GM10248 (cell line): Measurements from ENCODE around the gene BCAR3.

Experiments used
- CTCF ChIA-PET: fragments of 300-600 bp; sonication (Branson Sonifier 250); formaldehyde crosslinking; extraction: SDS; loops from one replicate; lab custom pipeline; 2021; ENCODE audit warnings: antibody characterized with exemption; lab: Yijun Ruan, JAX
- POLR2A ChIA-PET: fragments of 350-650 bp; sonication (Branson Sonifier 250); formaldehyde crosslinking; extraction: SDS; loops from one replicate; lab custom pipeline; 2020; ENCODE audit warnings: antibody characterized with exemption; lab: Yijun Ruan, JAX
- DNase-seq: peaks from one replicate; pipeline ENCODE4 v3.0.0; 2012; ENCODE audit errors: extremely low spot score
- CTCF ChIP-seq: IDR thresholded peaks from 2 replicates; pipeline ENCODE4 v1.5.1; 2012; ENCODE audit warnings: mild to moderate bottlenecking, low read depth; ENCODE audit errors: extremely low read depth, missing control alignments, control extremely low read depth

The BCAR3 gene

GRCh38 chr1:93673163-93673829, 8.3 kb downstream of the BCAR3 start:
- no peak for TF ChIP-seq CTCF
- DNase-seq = no peak
- POLR2A ChIA-PET = no interaction called here
- CTCF ChIA-PET = interaction anchor here (0.6 to 2.3 kb wide), 12 partner anchors 10 to 141 kb away, joined by 3 to 7 read pairs (median 3); no protein-coding TSS in a partner anchor

GRCh38 chr1:93672477-93673162, 9.0 kb downstream of the BCAR3 start:
- DNase-seq = no peak
- ChIA-PET POLR2A (no interaction called here), CTCF (interaction anchor here (0.6 to 2.3 kb wide), 11 partner anchors 8 to 141 kb away, joined by 3 to 7 read pairs (median 4); no protein-coding TSS in a partner anchor)
- no peak for TF ChIP-seq CTCF

- CTCF ChIA-PET = interaction anchor here (0.8 to 2.2 kb wide), 11 partner anchors 8 to 174 kb away, joined by 3 to 11 read pairs (median 4); no protein-coding TSS in a partner anchor
- POLR2A ChIA-PET = no interaction called here
- no peak for DNase-seq
- TF ChIP-seq CTCF = no peak
Observed at GRCh38 chr1:93672069-93672468, 9.6 kb downstream of the BCAR3 start.

- no peak for TF ChIP-seq CTCF
- CTCF ChIA-PET = interaction anchor here (0.8 to 2.2 kb wide), 12 partner anchors 8 to 175 kb away, joined by 3 to 11 read pairs (median 3); no protein-coding TSS in a partner anchor
- POLR2A ChIA-PET = no interaction called here
- DNase-seq = no peak
Observed at GRCh38 chr1:93671099-93671621, 10.5 kb downstream of the BCAR3 start.

- TF ChIP-seq CTCF = no peak
- ChIA-PET POLR2A (no interaction called here), CTCF (interaction anchor here (1.0 to 2.2 kb wide), 9 partner anchors 9 to 80 kb away, joined by 3 to 11 read pairs (median 3); no protein-coding TSS in a partner anchor)
- no peak for DNase-seq
Observed at GRCh38 chr1:93670141-93670540, 11.5 kb downstream of the BCAR3 start.

- POLR2A ChIA-PET = no interaction called here
- DNase-seq = no peak
- CTCF ChIA-PET = interaction anchor here (0.8 to 2.2 kb wide), 6 partner anchors 11 to 63 kb away, joined by 3 to 6 read pairs (median 3); no protein-coding TSS in a partner anchor
- no peak for TF ChIP-seq CTCF
Observed at GRCh38 chr1:93669369-93669768, 12.3 kb downstream of the BCAR3 start.
